GM18517 (cell line): ENCODE measurements around the gene RBP2.
"Not testable (repeated sequence)": the region's sequence is repeated elsewhere in the genome, so short reads cannot be mapped to it uniquely, and the experiment has no call there.

Experiments
- ATAC-seq: cut with Tn5 transposase; IDR thresholded peaks from one replicate; pipeline ENCODE4 v1.9.1; 2021; ENCODE audit warnings: mild to moderate bottlenecking, moderate library complexity; ENCODE audit not compliant: unreplicated experiment

Gene RBP2

GRCh38 chr3:139447486-139447885 lies 28.8 kb downstream of the RBP2 start:
- ATAC-seq: no peak

GRCh38 chr3:139444446-139444845 lies 31.9 kb downstream of the RBP2 start:
- ATAC-seq: no peak

GRCh38 chr3:139443186-139443585 lies 33.1 kb downstream of the RBP2 start:
- ATAC-seq: no peak

- no peak for ATAC-seq
These were observed 34.7 kb downstream of the RBP2 start for GRCh38 chr3:139441656-139442055.

GRCh38 chr3:139440639-139441556 lies 35.4 kb downstream of the RBP2 start:
- ATAC-seq: no peak

GRCh38 chr3:139439278-139439677 lies 37.0 kb downstream of the RBP2 start:
- ATAC-seq: no peak

GRCh38 chr3:139434764-139435307 lies 41.5 kb downstream of the RBP2 start:
- no peak for ATAC-seq

GRCh38 chr3:139434228-139434627 lies 42.1 kb downstream of the RBP2 start:
- no peak for ATAC-seq

- ATAC-seq: no peak
These were observed 43.2 kb downstream of the RBP2 start for GRCh38 chr3:139433089-139433488.

GRCh38 chr3:139430493-139430892 lies 45.8 kb downstream of the RBP2 start:
- no peak for ATAC-seq

- ATAC-seq: peak; percentile 82
These were observed 48.8 kb downstream of the RBP2 start for GRCh38 chr3:139427283-139428060.

- ATAC-seq: no peak
These were observed 50.4 kb downstream of the RBP2 start for GRCh38 chr3:139425745-139426400.

- no peak for ATAC-seq
These were observed 53.1 kb downstream of the RBP2 start for GRCh38 chr3:139423232-139423631.

- no peak for ATAC-seq
These were observed 54.9 kb downstream of the RBP2 start for GRCh38 chr3:139421460-139421859.

- ATAC-seq: no peak
These were observed 55.3 kb downstream of the RBP2 start for GRCh38 chr3:139421040-139421439.

GRCh38 chr3:139418144-139418543 lies 58.2 kb downstream of the RBP2 start:
- no peak for ATAC-seq

- ATAC-seq: no peak
These were observed 60.0 kb downstream of the RBP2 start for GRCh38 chr3:139416275-139416674.

GRCh38 chr3:139414608-139415224 lies 61.6 kb downstream of the RBP2 start:
- ATAC-seq: no peak

- not testable (repeated sequence) for ATAC-seq
These were observed 63.4 kb downstream of the RBP2 start for GRCh38 chr3:139412891-139413290.
